Aorta (tissue), 5 donors: Measurements from ENCODE around the gene TMTC2. TPM values are rescaled to one million over a fixed set of nuclear protein-coding genes. Genes with fewer than 3 reads are reported as not detected.

Experiments used
- ATAC-seq: fragments of 200-7000 bp; cut with Tn5 transposase; one replicate; pipeline ENCODE4 v1.9.1; 2022; ENCODE audit warnings: moderate library complexity; ENCODE audit not compliant: low FRiP score
- DNase-seq, 2 donors: peaks; one replicate each; pipeline ENCODE4 v3.0.0-alpha.2; 2020
- H3K27ac ChIP-seq, 2 donors: one replicate each; pipeline ENCODE4 v1.5.1; 2013; ENCODE audit warnings: low read length in 2 of 2, mild to moderate bottlenecking in 2 of 2, moderate library complexity in 2 of 2, control low read depth in 1 of 2, inconsistent platforms in 1 of 2, low read depth in 1 of 2
- H3K27me3 ChIP-seq, 2 donors: one replicate each; pipeline ENCODE4 v1.6.1; 2013; ENCODE audit warnings: control low read depth in 1 of 2, low read length in 1 of 2, mild to moderate bottlenecking in 1 of 2, moderate library complexity in 1 of 2; ENCODE audit not compliant: insufficient read depth in 2 of 2, control insufficient read depth in 1 of 2
- H3K36me3 ChIP-seq, 2 donors: one replicate each; pipeline ENCODE4 v1.6.1; 2013; ENCODE audit warnings: control low read depth in 1 of 2, low read length in 1 of 2, mild to moderate bottlenecking in 1 of 2; ENCODE audit not compliant: insufficient read depth in 2 of 2, control insufficient read depth in 1 of 2
- H3K4me1 ChIP-seq, 2 donors: one replicate each; pipeline ENCODE4 v1.6.1; 2013; ENCODE audit warnings: low read length in 2 of 2, control low read depth in 1 of 2, mild to moderate bottlenecking in 1 of 2, moderate library complexity in 1 of 2; ENCODE audit not compliant: insufficient read depth in 2 of 2, control insufficient read depth in 1 of 2
- H3K4me3 ChIP-seq, 2 donors: one replicate each; pipeline ENCODE4 v1.5.1; 2013; ENCODE audit warnings: low read length in 2 of 2, control low read depth in 1 of 2, mild to moderate bottlenecking in 1 of 2
- H3K9me3 ChIP-seq: one replicate; pipeline ENCODE4 v1.6.1; 2013; ENCODE audit warnings: mild to moderate bottlenecking, low read length; ENCODE audit not compliant: control insufficient read depth
- WGBS, 2 donors: extraction: QIAGEN DNeasy Blood & Tissue Kit; methylation state at CpG; one replicate each; pipeline ENCODE4 v1.1.7; 2013; 5-methylcytosine and 5-hydroxymethylcytosine counted together
- intact Hi-C, 2 donors: fragments of 100-400 bp; cut with DNase I; formaldehyde crosslinking; loops; one replicate each; pipeline versions ENCODE4 v1.14.2 to v1.15.0; 2022
- polyA plus RNA-seq, 2 donors: library from polyadenylated mRNA; stranded (reverse); fragments of 200-250 nt; gene quantifications; one replicate each; pipeline ENCODE4 v1.2.3, GENCODE V29; 2013
- total RNA-seq, 2 donors: library from RNA; stranded (reverse); fragmentation: NEBNext Ultra II Directional; extraction: Animal tissue kit (Norgen Biotek cat#: 25700); gene quantifications; one replicate each; pipeline ENCODE4 v1.2.1, GENCODE V29; 2021
- donor health status: healthy with polysubstance abuse.
- donor health status: Bipolar disorder and iron deficiency.
- donor health status: DM: no; HTN: no; CAD: no.
- donor health status: DM: no; HTN: no; CAD: no.
- donor health status: DM: yes; HTN: yes; CAD: no.

Gene TMTC2
- total and polyA plus RNA-seq, 4 donors: 0.50 to 10.9 (median 3.7) TPM

- Histone ChIP-seq H3K9me3 (no peaks in the 10 kb centered on the region), H3K27me3 (no peaks in the 10 kb centered on the region), H3K36me3 (no peaks in the 10 kb centered on the region), H3K4me1 (no peaks in the 10 kb centered on the region), H3K4me3 (no peak overlapping the region), H3K27ac (no peak overlapping the region)
- no peak for ATAC-seq
- intact Hi-C loops: no loop called here
- WGBS, 2 donors: 90 to 91% methylated on average over 4 of the region's 4 CpGs
- no peak for DNase-seq
These were observed 284.9 kb downstream of the TMTC2 start for GRCh38 chr12:82971584-82971983.

DNA sequence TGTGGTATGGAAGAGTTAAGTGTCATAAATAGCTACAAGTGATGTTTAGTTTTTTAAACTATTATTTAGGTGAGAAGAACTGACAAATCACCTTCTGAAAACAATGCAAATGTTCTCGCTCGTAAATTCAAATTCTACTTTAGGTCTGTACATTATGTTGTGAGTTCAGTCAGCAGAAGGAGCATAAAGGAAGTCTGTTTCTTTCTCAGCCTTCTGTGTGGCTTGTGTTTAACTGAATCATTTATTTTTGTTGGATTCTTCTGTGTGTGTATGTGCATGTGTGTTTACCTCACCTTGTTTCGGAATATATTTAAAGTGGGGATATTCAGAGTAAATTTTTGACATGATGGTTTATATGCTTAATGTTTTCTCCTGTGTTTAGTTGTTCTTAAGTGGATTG is 285.9 kb downstream of the TMTC2 start:
- intact Hi-C loops: no loop called here
- Histone ChIP-seq H3K27me3 (no peaks in the 10 kb centered on the region), H3K27ac (no peak overlapping the region), H3K4me3 (no peak overlapping the region), H3K9me3 (no peaks in the 10 kb centered on the region), H3K36me3 (no peaks in the 10 kb centered on the region), H3K4me1 (no peaks in the 10 kb centered on the region)
- WGBS, 2 donors: 68 to 78% methylated on average over 3 of the region's 3 CpGs
- ATAC-seq (no peak), DNase-seq (no peak)

DNA sequence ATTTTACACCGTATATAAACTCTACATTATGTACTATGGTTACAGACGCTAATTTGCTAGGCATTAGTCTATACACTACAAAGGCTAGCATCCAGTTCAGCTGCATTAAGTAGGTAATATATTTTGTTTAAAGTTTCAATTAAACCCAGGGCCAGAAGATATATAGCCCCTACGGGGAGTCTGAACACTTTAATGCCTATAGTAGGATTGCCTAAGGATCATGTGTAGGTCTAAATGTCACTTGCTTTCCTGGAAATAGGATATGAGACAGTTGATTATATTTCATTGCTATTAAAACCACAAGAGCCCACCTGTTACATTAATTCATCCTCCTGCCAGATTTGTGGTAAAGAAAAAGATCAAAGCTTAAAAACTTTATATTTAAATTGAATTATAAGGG is 286.9 kb downstream of the TMTC2 start:
- Histone ChIP-seq H3K9me3 (no peaks in the 10 kb centered on the region), H3K4me1 (no peaks in the 10 kb centered on the region), H3K27me3 (no peaks in the 10 kb centered on the region), H3K36me3 (no peaks in the 10 kb centered on the region), H3K27ac (no peak overlapping the region), H3K4me3 (no peak overlapping the region)
- WGBS, 2 donors: 78 to 89% methylated on average over 3 of the region's 3 CpGs
- no peak for DNase-seq
- ATAC-seq: no peak
- intact Hi-C loops: no loop called here

- no peak overlapping the region for H3K27ac ChIP-seq
- intact Hi-C loops: no loop called here
- no peaks in the 10 kb centered on the region for H3K36me3 ChIP-seq
- H3K4me3 ChIP-seq: no peak overlapping the region
- ATAC-seq: no peak
- WGBS, 2 donors: 82 to 96% methylated on average over 1 of the region's 1 CpG
- no peaks in the 10 kb centered on the region for H3K9me3 ChIP-seq
- no peaks in the 10 kb centered on the region for H3K27me3 ChIP-seq
- H3K4me1 ChIP-seq: no peaks in the 10 kb centered on the region
- no peak for DNase-seq
These were observed 294.4 kb downstream of the TMTC2 start for GRCh38 chr12:82981150-82981549.

DNA sequence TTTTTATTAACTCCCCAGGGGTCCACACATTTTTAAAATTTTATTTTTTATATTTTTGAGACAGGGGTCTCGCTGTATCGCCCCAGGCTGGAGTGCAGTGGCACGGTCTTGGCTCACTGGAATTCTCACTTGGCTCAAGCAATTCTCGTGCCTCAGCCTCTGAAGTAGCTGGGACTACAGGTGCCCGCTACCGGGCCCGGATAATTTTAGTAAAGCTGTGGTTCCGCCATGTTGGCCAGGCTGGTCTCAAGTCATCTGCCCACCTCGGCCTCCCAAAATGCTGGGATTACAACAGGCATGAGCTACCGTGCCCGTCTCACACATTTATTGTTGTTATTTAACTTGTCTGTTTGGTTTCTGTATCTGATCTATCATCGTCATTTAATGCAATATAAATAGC is 307.4 kb downstream of the TMTC2 start:
- no peaks in the 10 kb centered on the region for H3K9me3 ChIP-seq
- no peak overlapping the region for H3K27ac ChIP-seq
- WGBS, 2 donors: 92 to 97% methylated on average over 12 of the region's 12 CpGs
- H3K27me3 ChIP-seq: no peaks in the 10 kb centered on the region
- no peak overlapping the region for H3K4me3 ChIP-seq
- ATAC-seq (no peak), DNase-seq (no peak)
- H3K4me1 ChIP-seq: no peaks in the 10 kb centered on the region
- intact Hi-C loops: no loop called here
- no peaks in the 10 kb centered on the region for H3K36me3 ChIP-seq

- ATAC-seq (no peak), DNase-seq (no peak)
- no peaks in the 10 kb centered on the region for H3K4me1 ChIP-seq
- no peaks in the 10 kb centered on the region for H3K36me3 ChIP-seq
- intact Hi-C loops: no loop called here
- H3K4me3 ChIP-seq: no peak overlapping the region
- no peaks in the 10 kb centered on the region for H3K9me3 ChIP-seq
- H3K27ac ChIP-seq: no peak overlapping the region
- H3K27me3 ChIP-seq: no peaks in the 10 kb centered on the region
These were observed 309.6 kb downstream of the TMTC2 start for GRCh38 chr12:82996168-82996812.

DNA sequence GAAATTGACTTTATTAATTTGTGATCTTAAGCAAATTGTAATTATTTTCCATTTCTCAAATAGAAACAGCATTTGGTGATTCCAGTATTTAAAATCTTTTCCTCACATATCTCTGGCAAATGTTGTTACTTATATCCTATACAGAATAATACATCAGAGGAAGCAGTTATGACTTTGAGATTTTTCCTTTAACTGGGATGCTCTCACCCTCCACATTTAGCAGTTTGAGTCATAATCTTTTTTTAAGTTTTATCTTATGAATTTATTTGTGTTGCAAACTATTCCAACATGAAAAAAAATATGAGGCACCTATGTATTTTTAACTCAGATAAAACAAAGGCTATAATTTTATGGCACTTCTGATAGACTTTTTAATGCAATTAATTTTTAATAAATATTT is 311.8 kb downstream of the TMTC2 start:
- intact Hi-C loops: no loop called here
- Histone ChIP-seq H3K27me3 (no peaks in the 10 kb centered on the region), H3K36me3 (no peaks in the 10 kb centered on the region), H3K4me3 (no peak overlapping the region), H3K9me3 (no peaks in the 10 kb centered on the region), H3K4me1 (no peaks in the 10 kb centered on the region), H3K27ac (no peak overlapping the region)
- DNase-seq (no peak), ATAC-seq (no peak)

DNA sequence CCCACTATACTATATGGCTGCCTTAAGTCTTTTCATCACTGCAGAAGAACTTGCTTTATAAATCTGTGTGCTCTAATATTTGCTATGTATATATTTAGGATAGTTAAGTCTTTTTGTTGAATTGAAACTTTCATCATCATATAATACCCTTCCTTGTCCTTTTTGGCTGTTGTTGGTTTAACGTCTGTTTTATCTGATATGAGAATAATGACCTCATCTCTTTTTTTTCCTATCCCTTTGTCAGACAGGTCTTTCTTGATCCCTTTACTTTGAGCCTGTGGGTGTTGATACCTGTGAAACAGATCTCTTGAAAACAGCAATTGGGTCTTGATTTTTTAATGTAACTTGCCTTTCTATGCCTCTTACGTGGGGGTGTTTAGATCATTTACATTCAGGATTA is 316.3 kb downstream of the TMTC2 start:
- intact Hi-C loops: no loop called here

GRCh38 chr12:83005534-83006197 is 319.0 kb downstream of the TMTC2 start:
- WGBS, 2 donors: 92 to 97% methylated on average over 6 of the region's 6 CpGs
- intact Hi-C loops: no loop called here

More for the DNA sequence above, 316.3 kb downstream of the TMTC2 start:
- H3K9me3 ChIP-seq: no peaks in the 10 kb centered on the region
- no peaks in the 10 kb centered on the region for H3K4me1 ChIP-seq
- no peaks in the 10 kb centered on the region for H3K36me3 ChIP-seq
- no peaks in the 10 kb centered on the region for H3K27me3 ChIP-seq
- WGBS, 2 donors: 48 to 50% methylated on average over 2 of the region's 2 CpGs
- H3K4me3 ChIP-seq: no peak overlapping the region
- H3K27ac ChIP-seq: no peak overlapping the region
- no peak for DNase-seq
- ATAC-seq: no peak

More at GRCh38 chr12:83005534-83006197, 319.0 kb downstream of the TMTC2 start:
- H3K4me1 ChIP-seq: no peaks in the 10 kb centered on the region
- ATAC-seq (no peak), DNase-seq (no peak)
- no peak overlapping the region for H3K4me3 ChIP-seq
- no peaks in the 10 kb centered on the region for H3K9me3 ChIP-seq
- no peak overlapping the region for H3K27ac ChIP-seq
- no peaks in the 10 kb centered on the region for H3K27me3 ChIP-seq
- H3K36me3 ChIP-seq: no peaks in the 10 kb centered on the region
